HL-60/S4 (cell line): ENCODE measurements around the gene PLCH1.
"Not testable (repeated sequence)": the region's sequence is repeated elsewhere in the genome, so short reads cannot be mapped to it uniquely, and the experiment has no call there.

Experiments
- in situ Hi-C: fragments of 300-500 bp; cut with MboI; formaldehyde crosslinking; loops from 2 replicates; pipeline ENCODE4 v1.14.3; 2022; ENCODE audit warnings: low sequenced_read_pairs

Gene PLCH1

GRCh38 chr3:155647206-155647605 lies 97.7 kb downstream of the PLCH1 start:
- in situ Hi-C loops, result no loop called here

GRCh38 chr3:155646669-155647068 lies 98.2 kb downstream of the PLCH1 start:
- in situ Hi-C loops, result no loop called here

- in situ Hi-C loops, result no loop called here
These were observed 98.7 kb downstream of the PLCH1 start for GRCh38 chr3:155646128-155646527.

GRCh38 chr3:155643581-155644165 lies 101.2 kb downstream of the PLCH1 start:
- in situ Hi-C loops, result no loop called here

GRCh38 chr3:155641956-155642355 lies 102.9 kb downstream of the PLCH1 start:
- in situ Hi-C loops, result no loop called here

GRCh38 chr3:155640098-155640497 lies 104.8 kb downstream of the PLCH1 start:
- in situ Hi-C loops, result no loop called here

- in situ Hi-C loops, result no loop called here
These were observed 105.3 kb downstream of the PLCH1 start for GRCh38 chr3:155639462-155640055.

GRCh38 chr3:155638461-155638860 lies 106.4 kb downstream of the PLCH1 start:
- in situ Hi-C loops, result not testable (repeated sequence)

- in situ Hi-C loops, result no loop called here
These were observed 107.3 kb downstream of the PLCH1 start for GRCh38 chr3:155637567-155637966.

GRCh38 chr3:155635056-155635455 lies 109.8 kb downstream of the PLCH1 start:
- in situ Hi-C loops, result no loop called here

- in situ Hi-C loops, result no loop called here
These were observed 110.7 kb downstream of the PLCH1 start for GRCh38 chr3:155634121-155634719.

- in situ Hi-C loops, result no loop called here
These were observed 113.4 kb downstream of the PLCH1 start for GRCh38 chr3:155631323-155632019.

- in situ Hi-C loops, result no loop called here
These were observed 115.3 kb downstream of the PLCH1 start for GRCh38 chr3:155629556-155629955.

GRCh38 chr3:155629056-155629455 lies 115.8 kb downstream of the PLCH1 start:
- in situ Hi-C loops, result no loop called here

GRCh38 chr3:155622647-155623046 lies 122.2 kb downstream of the PLCH1 start:
- in situ Hi-C loops, result not testable (repeated sequence)

GRCh38 chr3:155620552-155620951 lies 124.3 kb downstream of the PLCH1 start:
- in situ Hi-C loops, result not testable (repeated sequence)

GRCh38 chr3:155619118-155619915 lies 125.6 kb downstream of the PLCH1 start:
- in situ Hi-C loops, result no loop called here

GRCh38 chr3:155618543-155618942 lies 126.3 kb downstream of the PLCH1 start:
- in situ Hi-C loops, result no loop called here

GRCh38 chr3:155617346-155617925 lies 127.4 kb downstream of the PLCH1 start:
- in situ Hi-C loops, result no loop called here

- in situ Hi-C loops, result not testable (repeated sequence)
These were observed 129.7 kb downstream of the PLCH1 start for GRCh38 chr3:155615141-155615540.

GRCh38 chr3:155614410-155614809 lies 130.5 kb downstream of the PLCH1 start:
- in situ Hi-C loops, result not testable (repeated sequence)
